Neural progenitor cell (in vitro differentiated cells): ENCODE results near the gene RGS8. TPM values are rescaled to one million over a fixed set of nuclear protein-coding genes. Genes with fewer than 3 reads are reported as not detected.

Experiments used
- DNase-seq: peaks from one replicate; pipeline ENCODE4 v3.0.0-alpha.2; 2016; ENCODE audit warnings: low spot score
- H2AFZ ChIP-seq: fragments of 200-600 bp; sonication (generic); replicated peaks from 2 replicates; pipeline ENCODE4 v1.6.1; 2016; ENCODE audit warnings: antibody characterized with exemption
- H3F3A ChIP-seq: fragments of 200-600 bp; sonication (generic); 2 replicates; pipeline ENCODE4 v1.6.1; 2016; ENCODE audit warnings: antibody characterized with exemption, low read depth
- H3K27ac ChIP-seq: fragments of 200-600 bp; sonication (generic); 2 replicates; pipeline ENCODE4 v1.5.1; 2016; ENCODE audit warnings: mild to moderate bottlenecking
- H3K27me3 ChIP-seq: fragments of 200-600 bp; sonication (generic); 2 replicates; pipeline ENCODE4 v1.6.1; 2016; ENCODE audit warnings: mild to moderate bottlenecking, moderate library complexity
- H3K36me3 ChIP-seq: fragments of 200-600 bp; sonication (generic); 2 replicates; pipeline ENCODE4 v1.5.1; 2016
- H3K4me1 ChIP-seq: fragments of 200-600 bp; sonication (generic); 2 replicates; pipeline ENCODE4 v1.6.1; 2016; ENCODE audit warnings: mixed run types
- H3K4me2 ChIP-seq: fragments of 200-600 bp; sonication (generic); 2 replicates; pipeline ENCODE4 v1.6.1; 2016
- H3K4me3 ChIP-seq: fragments of 200-600 bp; sonication (generic); 2 replicates; pipeline ENCODE4 v1.5.1; 2016
- H3K79me2 ChIP-seq: fragments of 200-600 bp; sonication (generic); 2 replicates; pipeline ENCODE4 v1.6.1; 2016; ENCODE audit warnings: low read depth
- H3K9ac ChIP-seq: fragments of 200-600 bp; sonication (generic); 2 replicates; pipeline ENCODE4 v1.6.1; 2016
- H3K9me3 ChIP-seq: fragments of 200-600 bp; sonication (generic); 2 replicates; pipeline ENCODE4 v1.5.1; 2016; ENCODE audit warnings: low read depth
- H4K20me1 ChIP-seq: fragments of 200-600 bp; sonication (generic); 2 replicates; pipeline ENCODE4 v1.6.1; 2016; ENCODE audit warnings: low read depth
- H3K27ac Mint-ChIP-seq: 3 replicates; pipeline ENCODE4 v1.8.0; 2021; ENCODE audit warnings: mixed read lengths
- H3K27me3 Mint-ChIP-seq: 2 replicates; pipeline ENCODE4 v1.8.0; 2022; ENCODE audit warnings: low read depth, mild to moderate bottlenecking, inconsistent platforms, moderate library complexity, mixed read lengths; ENCODE audit not compliant: insufficient read depth
- H3K36me3 Mint-ChIP-seq: 3 replicates; pipeline ENCODE4 v1.8.0; 2021; ENCODE audit warnings: mixed read lengths
- H3K4me1 Mint-ChIP-seq: 3 replicates; pipeline ENCODE4 v1.8.0; 2021; ENCODE audit warnings: mixed read lengths
- H3K4me3 Mint-ChIP-seq: 3 replicates; pipeline ENCODE4 v1.8.0; 2021; ENCODE audit warnings: mild to moderate bottlenecking, moderate library complexity, mixed read lengths
- H3K9me3 Mint-ChIP-seq: 3 replicates; pipeline ENCODE4 v1.8.0; 2020; ENCODE audit warnings: mixed read lengths
- EZH2 ChIP-seq: fragments of 200-600 bp; sonication (generic); IDR thresholded peaks from 2 replicates; pipeline ENCODE4 v1.6.1; 2017; ENCODE audit warnings: antibody characterized with exemption, mild to moderate bottlenecking, moderate library complexity
- EZH2phosphoT487 ChIP-seq: fragments of 200-600 bp; sonication (generic); IDR thresholded peaks from 2 replicates; pipeline ENCODE4 v1.6.1; 2017; ENCODE audit warnings: antibody characterized with exemption
- total RNA-seq: library from RNA; depleted of rRNA; stranded (reverse); fragments of >200 nt; gene quantifications from 2 replicates; pipeline ENCODE4 v1.2.3, GENCODE V29; 2015; ENCODE audit warnings: low replicate concordance
- TF ChIP-seq, protein P1 (sequence below): fragments of 200-600 bp; sonication (generic); IDR thresholded peaks from 2 replicates; pipeline ENCODE4 v1.5.1; 2017; ENCODE audit warnings: antibody characterized with exemption, mild to moderate bottlenecking

Gene RGS8
- total RNA-seq, 1 donor from 2014 or later, result 0.99 TPM

DNA sequence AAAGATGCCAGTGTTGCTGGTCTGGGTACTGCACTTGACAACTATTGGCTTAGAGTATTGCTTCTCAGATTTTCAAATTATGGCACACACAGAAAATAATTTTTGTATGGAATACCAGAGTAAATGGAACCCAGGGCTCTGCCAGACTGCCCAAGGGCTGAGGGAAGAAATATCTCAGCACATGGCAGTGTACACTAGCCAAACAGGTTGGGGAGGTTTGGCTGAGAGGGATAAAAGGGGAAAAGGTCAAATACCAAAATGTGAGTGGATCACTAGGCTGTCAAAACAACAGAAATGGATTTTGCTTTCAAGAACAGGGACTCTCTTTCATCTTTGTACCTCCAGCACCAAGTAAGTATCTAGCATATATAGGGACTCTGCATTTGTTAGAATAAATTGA, 3.0 kb upstream of the RGS8 start:
- peaks cover 6% of the 10 kb centered on the region for H3F3A ChIP-seq
- H3K9me3 ChIP-seq, result no peaks in the 10 kb centered on the region
- H3K27me3 ChIP-seq, result peaks cover 16% of the 10 kb centered on the region
- H3K36me3 Mint-ChIP-seq, result no peaks in the 10 kb centered on the region
- H3K4me1 Mint-ChIP-seq, result peaks cover 14% of the 10 kb centered on the region
- H3K4me2 ChIP-seq, result no peak overlapping the region
- peaks cover 4% of the 10 kb centered on the region for H3K27me3 Mint-ChIP-seq
- no peak for DNase-seq
- no peak overlapping the region for H3K9ac ChIP-seq
- H3K36me3 ChIP-seq, result no peaks in the 10 kb centered on the region
- no peak overlapping the region for H3K27ac Mint-ChIP-seq
- no peaks in the 10 kb centered on the region for H4K20me1 ChIP-seq
- TF ChIP-seq EZH2phosphoT487 (no peak), EZH2 (no peak)
- TF ChIP-seq, protein P1, sequence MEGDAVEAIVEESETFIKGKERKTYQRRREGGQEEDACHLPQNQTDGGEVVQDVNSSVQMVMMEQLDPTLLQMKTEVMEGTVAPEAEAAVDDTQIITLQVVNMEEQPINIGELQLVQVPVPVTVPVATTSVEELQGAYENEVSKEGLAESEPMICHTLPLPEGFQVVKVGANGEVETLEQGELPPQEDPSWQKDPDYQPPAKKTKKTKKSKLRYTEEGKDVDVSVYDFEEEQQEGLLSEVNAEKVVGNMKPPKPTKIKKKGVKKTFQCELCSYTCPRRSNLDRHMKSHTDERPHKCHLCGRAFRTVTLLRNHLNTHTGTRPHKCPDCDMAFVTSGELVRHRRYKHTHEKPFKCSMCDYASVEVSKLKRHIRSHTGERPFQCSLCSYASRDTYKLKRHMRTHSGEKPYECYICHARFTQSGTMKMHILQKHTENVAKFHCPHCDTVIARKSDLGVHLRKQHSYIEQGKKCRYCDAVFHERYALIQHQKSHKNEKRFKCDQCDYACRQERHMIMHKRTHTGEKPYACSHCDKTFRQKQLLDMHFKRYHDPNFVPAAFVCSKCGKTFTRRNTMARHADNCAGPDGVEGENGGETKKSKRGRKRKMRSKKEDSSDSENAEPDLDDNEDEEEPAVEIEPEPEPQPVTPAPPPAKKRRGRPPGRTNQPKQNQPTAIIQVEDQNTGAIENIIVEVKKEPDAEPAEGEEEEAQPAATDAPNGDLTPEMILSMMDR, result no peak
- no peak overlapping the region for H3K27ac ChIP-seq
- no peak overlapping the region for H2AFZ ChIP-seq
- peaks cover 19% of the 10 kb centered on the region for H3K4me1 ChIP-seq
- no peak overlapping the region for H3K4me3 ChIP-seq
- H3K4me3 Mint-ChIP-seq, result no peak overlapping the region
- H3K9me3 Mint-ChIP-seq, result peaks cover 8% of the 10 kb centered on the region
- H3K79me2 ChIP-seq, result no peaks in the 10 kb centered on the region

GRCh38 chr1:182686446-182686845, 2.1 kb upstream of the RGS8 start:
- Mint-ChIP-seq H3K27me3 (peaks cover 2% of the 10 kb centered on the region), H3K4me3 (no peak overlapping the region), H3K36me3 (no peaks in the 10 kb centered on the region), H3K4me1 (peaks cover 14% of the 10 kb centered on the region), H3K27ac (no peak overlapping the region), H3K9me3 (peaks cover 3% of the 10 kb centered on the region)
- no peak for DNase-seq
- Histone ChIP-seq H3F3A (peaks cover 6% of the 10 kb centered on the region), H3K4me2 (no peak overlapping the region), H4K20me1 (no peaks in the 10 kb centered on the region), H3K9me3 (no peaks in the 10 kb centered on the region), H3K9ac (no peak overlapping the region), H3K36me3 (no peaks in the 10 kb centered on the region), H3K79me2 (no peaks in the 10 kb centered on the region), H3K27ac (no peak overlapping the region), H3K4me1 (peaks cover 19% of the 10 kb centered on the region), H3K4me3 (no peak overlapping the region), H2AFZ (no peak overlapping the region), H3K27me3 (peaks cover 16% of the 10 kb centered on the region)
- TF ChIP-seq EZH2, result no peak
- no peak for TF ChIP-seq EZH2phosphoT487
- TF ChIP-seq, protein P1, result no peak

DNA sequence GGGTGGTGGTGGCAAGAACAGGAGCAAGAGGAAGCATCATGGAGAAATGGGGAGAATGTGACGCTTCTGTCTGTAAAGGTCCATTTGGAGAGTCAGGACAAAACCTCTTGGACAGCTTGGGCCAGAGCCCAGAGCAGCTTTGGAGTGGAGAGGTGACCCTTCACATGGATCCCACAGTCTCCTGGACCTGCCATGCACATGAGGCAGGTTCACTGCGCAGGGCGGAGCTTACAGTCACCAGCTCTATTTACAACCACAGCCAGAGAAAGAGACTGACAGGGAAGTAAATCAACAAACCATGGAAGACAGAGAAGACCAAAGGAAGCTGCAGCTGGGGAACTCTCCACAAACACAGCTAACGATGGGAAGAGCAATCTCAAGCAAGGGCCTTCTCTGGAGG, 828 bp upstream of the RGS8 start:
- Histone ChIP-seq H3K9me3 (no peaks in the 10 kb centered on the region), H3K27ac (no peak overlapping the region), H3K27me3 (peaks cover 16% of the 10 kb centered on the region), H3K79me2 (no peaks in the 10 kb centered on the region), H4K20me1 (no peaks in the 10 kb centered on the region), H3K4me2 (no peak overlapping the region), H3K4me3 (no peak overlapping the region), H3K4me1 (peaks cover 19% of the 10 kb centered on the region), H2AFZ (no peak overlapping the region), H3K9ac (no peak overlapping the region), H3F3A (peaks cover 6% of the 10 kb centered on the region), H3K36me3 (no peaks in the 10 kb centered on the region)
- Mint-ChIP-seq H3K36me3 (no peaks in the 10 kb centered on the region), H3K27ac (no peak overlapping the region), H3K9me3 (no peaks in the 10 kb centered on the region), H3K4me1 (peaks cover 21% of the 10 kb centered on the region), H3K27me3 (peaks cover 4% of the 10 kb centered on the region), H3K4me3 (no peak overlapping the region)
- TF ChIP-seq EZH2 (no peak), EZH2phosphoT487 (no peak)
- TF ChIP-seq, protein P1, result no peak
- no peak for DNase-seq
